ENCODE data around the gene SMIM44.

DNA sequence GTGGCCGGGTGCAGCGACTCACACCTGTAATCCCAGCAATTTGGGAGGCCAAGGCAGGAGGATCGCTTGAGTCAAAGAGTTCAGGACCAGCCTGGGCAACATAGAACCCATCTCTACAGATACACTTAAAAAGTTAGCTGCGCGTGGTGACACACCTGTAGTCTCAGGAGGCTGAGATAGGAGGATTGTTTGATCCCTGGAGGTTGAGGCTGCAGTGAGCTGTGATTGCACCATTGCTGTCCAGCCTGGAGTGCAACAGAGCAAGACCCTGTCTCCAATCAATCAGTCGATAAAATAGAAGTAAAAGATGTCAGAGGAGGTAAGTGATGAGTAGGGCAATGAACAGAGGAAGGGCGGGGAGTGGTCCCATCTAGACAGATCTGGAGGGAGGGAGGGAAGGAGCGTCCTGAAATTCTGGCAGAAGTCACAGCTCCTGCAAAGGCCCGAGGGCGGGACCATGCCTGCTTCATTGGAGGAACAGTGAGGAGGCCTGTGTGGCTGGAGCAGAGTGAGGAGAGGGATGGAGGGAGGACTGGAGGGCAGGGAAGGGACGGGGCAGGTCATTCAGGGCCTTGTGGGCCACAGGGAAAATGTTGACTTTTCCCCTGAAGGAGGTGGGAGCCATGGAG, 12.6 kb downstream of the SMIM44 start:
- TF ChIP-seq, protein P1, sequence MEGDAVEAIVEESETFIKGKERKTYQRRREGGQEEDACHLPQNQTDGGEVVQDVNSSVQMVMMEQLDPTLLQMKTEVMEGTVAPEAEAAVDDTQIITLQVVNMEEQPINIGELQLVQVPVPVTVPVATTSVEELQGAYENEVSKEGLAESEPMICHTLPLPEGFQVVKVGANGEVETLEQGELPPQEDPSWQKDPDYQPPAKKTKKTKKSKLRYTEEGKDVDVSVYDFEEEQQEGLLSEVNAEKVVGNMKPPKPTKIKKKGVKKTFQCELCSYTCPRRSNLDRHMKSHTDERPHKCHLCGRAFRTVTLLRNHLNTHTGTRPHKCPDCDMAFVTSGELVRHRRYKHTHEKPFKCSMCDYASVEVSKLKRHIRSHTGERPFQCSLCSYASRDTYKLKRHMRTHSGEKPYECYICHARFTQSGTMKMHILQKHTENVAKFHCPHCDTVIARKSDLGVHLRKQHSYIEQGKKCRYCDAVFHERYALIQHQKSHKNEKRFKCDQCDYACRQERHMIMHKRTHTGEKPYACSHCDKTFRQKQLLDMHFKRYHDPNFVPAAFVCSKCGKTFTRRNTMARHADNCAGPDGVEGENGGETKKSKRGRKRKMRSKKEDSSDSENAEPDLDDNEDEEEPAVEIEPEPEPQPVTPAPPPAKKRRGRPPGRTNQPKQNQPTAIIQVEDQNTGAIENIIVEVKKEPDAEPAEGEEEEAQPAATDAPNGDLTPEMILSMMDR (IDR thresholded peaks at IDR 0.05): no peak
- TF ChIP-seq POLR2A (IDR thresholded peaks at IDR 0.05): no peak

Measured in Peyer's patch (tissue), 4 donors.